Neutrophil (primary cell): Measurements from ENCODE around the gene MRGPRF.
A peak's percentile ranks its signal among the peaks of the same experiment; 100 is the strongest.

Experiments used
- H3K27ac ChIP-seq: fragments of 200-600 bp; sonication (generic); 2 replicates; pipeline ENCODE4 v1.5.1; 2016; ENCODE audit warnings: mild to moderate bottlenecking, moderate library complexity
- H3K27me3 ChIP-seq: fragments of 200-600 bp; sonication (generic); 2 replicates; pipeline ENCODE4 v1.6.0; 2016; ENCODE audit warnings: mild to moderate bottlenecking
- H3K36me3 ChIP-seq: fragments of 200-600 bp; sonication (generic); 2 replicates; pipeline ENCODE4 v1.5.1; 2017
- H3K4me1 ChIP-seq, 2 experiments: fragments of 200-600 bp in 1 of 2; sonication (generic) in 1 of 2; 1 replicate in 1 of 2; 2 replicates in 1 of 2; pipeline versions ENCODE4 v1.5.1 to v1.6.1; 2013 to 2016; ENCODE audit warnings: low read depth in 1 of 2, low read length in 1 of 2, mild to moderate bottlenecking in 1 of 2, moderate library complexity in 1 of 2; ENCODE audit not compliant: control insufficient read depth in 1 of 2, insufficient read depth in 1 of 2
- H3K4me3 ChIP-seq, 2 experiments: fragments of 200-600 bp in 1 of 2; sonication (generic) in 1 of 2; 1 replicate in 1 of 2; 2 replicates in 1 of 2; pipeline ENCODE4 v1.5.1; 2013 to 2016; ENCODE audit warnings: low read depth in 1 of 2, low read length in 1 of 2, mild to moderate bottlenecking in 1 of 2, moderate library complexity in 1 of 2
- H3K9me3 ChIP-seq: fragments of 200-600 bp; sonication (generic); 2 replicates; pipeline ENCODE4 v1.5.1; 2016
- TF ChIP-seq, protein P1 (sequence below): fragments of 200-600 bp; sonication (generic); IDR thresholded peaks from 2 replicates; pipeline ENCODE4 v1.5.1; 2016; ENCODE audit warnings: antibody characterized with exemption

The MRGPRF gene

GRCh38 chr11:69039501-69039900 is 26.5 kb upstream of the MRGPRF start:
- H3K4me1 ChIP-seq = peaks cover 31 to 32% of the 10 kb centered on the region in 2 experiments
- H3K27ac ChIP-seq = peak overlapping the region; percentile 79
- peak overlapping the region; percentile 1 to 19 for H3K4me3 ChIP-seq
- no peaks in the 10 kb centered on the region for H3K36me3 ChIP-seq
- no peaks in the 10 kb centered on the region for H3K9me3 ChIP-seq
- H3K27me3 ChIP-seq = no peaks in the 10 kb centered on the region
- TF ChIP-seq, protein P1, sequence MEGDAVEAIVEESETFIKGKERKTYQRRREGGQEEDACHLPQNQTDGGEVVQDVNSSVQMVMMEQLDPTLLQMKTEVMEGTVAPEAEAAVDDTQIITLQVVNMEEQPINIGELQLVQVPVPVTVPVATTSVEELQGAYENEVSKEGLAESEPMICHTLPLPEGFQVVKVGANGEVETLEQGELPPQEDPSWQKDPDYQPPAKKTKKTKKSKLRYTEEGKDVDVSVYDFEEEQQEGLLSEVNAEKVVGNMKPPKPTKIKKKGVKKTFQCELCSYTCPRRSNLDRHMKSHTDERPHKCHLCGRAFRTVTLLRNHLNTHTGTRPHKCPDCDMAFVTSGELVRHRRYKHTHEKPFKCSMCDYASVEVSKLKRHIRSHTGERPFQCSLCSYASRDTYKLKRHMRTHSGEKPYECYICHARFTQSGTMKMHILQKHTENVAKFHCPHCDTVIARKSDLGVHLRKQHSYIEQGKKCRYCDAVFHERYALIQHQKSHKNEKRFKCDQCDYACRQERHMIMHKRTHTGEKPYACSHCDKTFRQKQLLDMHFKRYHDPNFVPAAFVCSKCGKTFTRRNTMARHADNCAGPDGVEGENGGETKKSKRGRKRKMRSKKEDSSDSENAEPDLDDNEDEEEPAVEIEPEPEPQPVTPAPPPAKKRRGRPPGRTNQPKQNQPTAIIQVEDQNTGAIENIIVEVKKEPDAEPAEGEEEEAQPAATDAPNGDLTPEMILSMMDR = no peak

DNA sequence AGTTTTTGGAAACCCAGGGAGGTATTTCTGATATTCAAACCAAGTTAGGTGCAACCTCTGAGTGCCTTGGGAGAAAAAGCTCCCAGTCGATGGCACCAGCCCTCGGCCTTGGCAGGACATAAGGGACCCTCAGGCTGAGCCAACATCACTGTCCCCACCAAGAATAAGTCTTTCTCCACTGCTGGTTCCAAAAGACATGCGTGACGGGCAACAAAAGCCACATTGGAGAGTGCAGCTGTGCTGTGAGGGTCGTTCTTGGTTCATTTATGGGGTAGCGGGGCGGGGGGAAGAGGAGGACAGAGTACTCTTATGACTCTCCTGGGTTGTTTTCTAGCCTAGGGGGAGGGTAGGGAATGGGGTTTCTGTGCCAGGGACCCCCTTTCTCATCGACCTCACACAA is 24.5 kb upstream of the MRGPRF start:
- Histone ChIP-seq H3K9me3 (no peaks in the 10 kb centered on the region), H3K27me3 (no peaks in the 10 kb centered on the region), H3K4me3 (no peak overlapping the region), H3K36me3 (no peaks in the 10 kb centered on the region), H3K4me1 (peaks cover 26% of the 10 kb centered on the region in 2 experiments), H3K27ac (no peak overlapping the region)
- TF ChIP-seq, protein P1 = no peak

- Histone ChIP-seq H3K27me3 (no peaks in the 10 kb centered on the region), H3K36me3 (no peaks in the 10 kb centered on the region), H3K4me1 (peaks cover 26% of the 10 kb centered on the region in 2 experiments)
Measured at GRCh38 chr11:69037074-69037473, 24.0 kb upstream of the MRGPRF start.

DNA sequence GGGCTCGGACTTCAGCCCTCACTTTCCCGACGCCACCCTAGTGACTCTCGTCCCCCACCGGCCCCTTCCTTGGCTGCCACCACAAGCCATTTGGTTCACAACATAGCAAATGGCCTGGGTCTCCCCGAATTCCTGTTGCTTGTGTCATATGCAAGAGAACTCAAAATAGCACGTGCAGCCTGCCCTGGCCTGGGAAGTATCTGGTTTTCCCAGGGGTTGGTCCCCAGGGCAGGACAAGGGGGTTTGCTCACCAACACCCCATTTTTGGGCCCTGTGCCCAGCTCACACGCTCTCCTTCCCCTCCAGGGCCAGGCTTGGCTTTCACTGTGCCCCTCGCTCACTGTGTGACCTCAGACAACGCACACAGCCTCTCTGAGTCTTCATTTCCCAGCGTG is 22.9 kb upstream of the MRGPRF start:
- Histone ChIP-seq H3K27ac (no peak overlapping the region), H3K36me3 (no peaks in the 10 kb centered on the region), H3K27me3 (no peaks in the 10 kb centered on the region), H3K4me3 (no peak overlapping the region), H3K4me1 (peaks cover 32 to 36% of the 10 kb centered on the region in 2 experiments), H3K9me3 (no peaks in the 10 kb centered on the region)
- TF ChIP-seq, protein P1 = no peak

More at GRCh38 chr11:69037074-69037473, 24.0 kb upstream of the MRGPRF start:
- Histone ChIP-seq H3K9me3 (no peaks in the 10 kb centered on the region), H3K4me3 (no peak overlapping the region), H3K27ac (no peak overlapping the region)
- TF ChIP-seq, protein P1 = no peak

- Histone ChIP-seq H3K9me3 (no peaks in the 10 kb centered on the region), H3K27ac (no peak overlapping the region), H3K36me3 (no peaks in the 10 kb centered on the region), H3K27me3 (no peaks in the 10 kb centered on the region), H3K4me3 (no peak overlapping the region), H3K4me1 (peaks cover 36 to 42% of the 10 kb centered on the region in 2 experiments)
- TF ChIP-seq, protein P1 = no peak
Measured at GRCh38 chr11:69035150-69035945, 22.3 kb upstream of the MRGPRF start.
